HUES48 (cell line): ENCODE results near the gene RRAGC.
A peak's percentile ranks its signal among the peaks of the same experiment; 100 is the strongest.

Source experiments
- H3K27ac ChIP-seq: one replicate; pipeline ENCODE4 v1.7.0; 2013; ENCODE audit warnings: low read depth, low read length, inconsistent platforms
- H3K27me3 ChIP-seq: 2 replicates; pipeline ENCODE4 v1.6.1; 2013; ENCODE audit warnings: mild to moderate bottlenecking, low read length; ENCODE audit not compliant: control insufficient read depth, insufficient read depth
- H3K36me3 ChIP-seq: 2 replicates; pipeline ENCODE4 v1.6.1; 2013; ENCODE audit warnings: low read length; ENCODE audit not compliant: control insufficient read depth, insufficient read depth
- H3K4me1 ChIP-seq: 2 replicates; pipeline ENCODE4 v1.6.1; 2013; ENCODE audit warnings: mild to moderate bottlenecking, low read length; ENCODE audit not compliant: control insufficient read depth, insufficient read depth
- H3K4me3 ChIP-seq: 2 replicates; pipeline ENCODE4 v1.5.1; 2013; ENCODE audit warnings: mild to moderate bottlenecking, low read depth, low read length
- H3K9ac ChIP-seq: 2 replicates; pipeline ENCODE4 v1.6.1; 2013; ENCODE audit warnings: mild to moderate bottlenecking, low read depth, low read length, moderate library complexity
- H3K9me3 ChIP-seq: 2 replicates; pipeline ENCODE4 v1.6.1; 2013; ENCODE audit warnings: low read length; ENCODE audit not compliant: control insufficient read depth, insufficient read depth

The RRAGC gene

GRCh38 chr1:38885092-38885491 lies 25.5 kb upstream of the RRAGC start:
- Histone ChIP-seq H3K4me3 (no peak overlapping the region), H3K9me3 (no peaks in the 10 kb centered on the region), H3K4me1 (peaks cover 8% of the 10 kb centered on the region), H3K36me3 (no peaks in the 10 kb centered on the region), H3K27ac (no peak overlapping the region), H3K27me3 (no peaks in the 10 kb centered on the region), H3K9ac (no peak overlapping the region)

- H3K9ac ChIP-seq = no peak within 1 kb of the TSS
- H3K9me3 ChIP-seq = no peaks in the 10 kb centered on the region
- no peak within 1 kb of the TSS for H3K27ac ChIP-seq
- H3K4me1 ChIP-seq = peaks cover 3% of the 10 kb centered on the region
- H3K27me3 ChIP-seq = no peaks in the 10 kb centered on the region
- no peak within 1 kb of the TSS for H3K4me3 ChIP-seq
- no peaks in the 10 kb centered on the region for H3K36me3 ChIP-seq
Observed at GRCh38 chr1:38881487-38881886, 21.9 kb upstream of the RRAGC start, which contains the start of gene GJA9. GJA9 (minus strand) TSS chr1:38881587; CDS start chr1:38876098, 5,489 bp downstream.

GRCh38 chr1:38875811-38876210 lies 16.2 kb upstream of the RRAGC start:
- H3K9me3 ChIP-seq = no peaks in the 10 kb centered on the region
- no peak overlapping the region for H3K9ac ChIP-seq
- H3K27me3 ChIP-seq = no peaks in the 10 kb centered on the region
- H3K36me3 ChIP-seq = no peaks in the 10 kb centered on the region
- no peak overlapping the region for H3K4me3 ChIP-seq
- peaks cover 12% of the 10 kb centered on the region for H3K4me1 ChIP-seq
- H3K27ac ChIP-seq = no peak overlapping the region

GRCh38 chr1:38873027-38873969 lies 13.7 kb upstream of the RRAGC start, which contains the start of gene MYCBP:
MYCBP (minus strand) TSS chr1:38873348; CDS start chr1:38873305, 43 bp downstream.
- Histone ChIP-seq H3K9me3 (no peaks in the 10 kb centered on the region), H3K27me3 (no peaks in the 10 kb centered on the region), H3K27ac (peak within 1 kb of the TSS; percentile 68), H3K4me1 (peaks cover 12% of the 10 kb centered on the region), H3K9ac (peak within 1 kb of the TSS; percentile 50; the same call in 1 of the 2 replicates), H3K4me3 (peak within 1 kb of the TSS; percentile 92), H3K36me3 (no peaks in the 10 kb centered on the region)

- Histone ChIP-seq H3K9me3 (no peaks in the 10 kb centered on the region), H3K4me3 (peak overlapping the region; percentile 92), H3K9ac (no peak overlapping the region; the same call in 1 of the 2 replicates), H3K27me3 (no peaks in the 10 kb centered on the region), H3K27ac (no peak overlapping the region), H3K36me3 (peaks cover 4% of the 10 kb centered on the region; the same call in 1 of the 2 replicates), H3K4me1 (peaks cover 12% of the 10 kb centered on the region)
Observed at GRCh38 chr1:38872401-38873026, 12.9 kb upstream of the RRAGC start.

GRCh38 chr1:38870996-38871395 lies 11.4 kb upstream of the RRAGC start:
- Histone ChIP-seq H3K4me1 (peaks cover 12% of the 10 kb centered on the region), H3K27me3 (no peaks in the 10 kb centered on the region), H3K36me3 (peaks cover 7% of the 10 kb centered on the region), H3K4me3 (no peak overlapping the region), H3K9ac (no peak overlapping the region), H3K27ac (no peak overlapping the region), H3K9me3 (no peaks in the 10 kb centered on the region)

GRCh38 chr1:38867208-38867607 lies 7.6 kb upstream of the RRAGC start:
- Histone ChIP-seq H3K4me1 (peaks cover 2% of the 10 kb centered on the region), H3K36me3 (peaks cover 40% of the 10 kb centered on the region), H3K27me3 (no peaks in the 10 kb centered on the region), H3K9me3 (no peaks in the 10 kb centered on the region), H3K9ac (no peak overlapping the region), H3K4me3 (no peak overlapping the region), H3K27ac (no peak overlapping the region)

- H3K4me3 ChIP-seq = no peak overlapping the region
- H3K9ac ChIP-seq = no peak overlapping the region
- peaks cover 45% of the 10 kb centered on the region for H3K36me3 ChIP-seq
- H3K27ac ChIP-seq = no peak overlapping the region
- no peaks in the 10 kb centered on the region for H3K27me3 ChIP-seq
- H3K9me3 ChIP-seq = no peaks in the 10 kb centered on the region
- H3K4me1 ChIP-seq = peaks cover 3% of the 10 kb centered on the region; the same call in 1 of the 2 replicates
Observed at GRCh38 chr1:38865112-38865715, 5.6 kb upstream of the RRAGC start.

- H3K27ac ChIP-seq = no peak overlapping the region
- H3K9ac ChIP-seq = peak overlapping the region; percentile 66; the same call in 1 of the 2 replicates
- H3K4me1 ChIP-seq = peaks cover 6% of the 10 kb centered on the region; the same call in 1 of the 2 replicates
- H3K4me3 ChIP-seq = peak overlapping the region; percentile 88
- peaks cover 51% of the 10 kb centered on the region for H3K36me3 ChIP-seq
- no peaks in the 10 kb centered on the region for H3K27me3 ChIP-seq
- no peaks in the 10 kb centered on the region for H3K9me3 ChIP-seq
Observed at GRCh38 chr1:38860454-38860795, 853 bp upstream of the RRAGC start.

- Histone ChIP-seq H3K9me3 (no peaks in the 10 kb centered on the region), H3K27ac (peak overlapping the region; percentile 59)
Observed at GRCh38 chr1:38858833-38859560, 575 bp downstream of the RRAGC start.

More at GRCh38 chr1:38858833-38859560, 575 bp downstream of the RRAGC start:
- H3K9ac ChIP-seq = peak overlapping the region; percentile 13; the same call in 1 of the 2 replicates
- peak overlapping the region; percentile 88 for H3K4me3 ChIP-seq
- no peaks in the 10 kb centered on the region for H3K27me3 ChIP-seq
- peaks cover 50% of the 10 kb centered on the region for H3K36me3 ChIP-seq
- H3K4me1 ChIP-seq = peaks cover 6% of the 10 kb centered on the region; the same call in 1 of the 2 replicates
